MM.1S (cell line): ENCODE results near the gene FOXN3.

ENCODE experiments used
- DNase-seq: peaks from one replicate; pipeline ENCODE4 v3.0.0-alpha.2; 2015
- H2AFZ ChIP-seq: fragments of 300-600 bp; sonication (generic); 2 replicates; pipeline ENCODE4 v1.6.0; 2016; ENCODE audit warnings: antibody characterized with exemption, low read length
- H3F3A ChIP-seq: fragments of 300-600 bp; sonication (generic); 2 replicates; pipeline ENCODE4 v1.6.1; 2016; ENCODE audit warnings: mild to moderate bottlenecking, antibody characterized with exemption, low read length, moderate library complexity, mixed read lengths; ENCODE audit not compliant: insufficient read depth
- H3K27ac ChIP-seq: fragments of 300-600 bp; sonication (generic); 2 replicates; pipeline ENCODE4 v1.5.1; 2016; ENCODE audit warnings: mild to moderate bottlenecking, low read length
- H3K27me3 ChIP-seq: fragments of 300-600 bp; sonication (generic); replicated peaks from 2 replicates; pipeline ENCODE4 v1.6.0; 2016; ENCODE audit warnings: low read length; ENCODE audit not compliant: insufficient read depth
- H3K36me3 ChIP-seq: fragments of 300-600 bp; sonication (generic); replicated peaks from 2 replicates; pipeline ENCODE4 v1.6.1; 2016; ENCODE audit warnings: mild to moderate bottlenecking, low read length, mixed read lengths; ENCODE audit not compliant: insufficient read depth
- H3K4me1 ChIP-seq: fragments of 300-600 bp; sonication (generic); 2 replicates; pipeline ENCODE4 v1.6.1; 2016; ENCODE audit warnings: low read length, mixed read lengths
- H3K4me2 ChIP-seq: fragments of 300-600 bp; sonication (generic); 2 replicates; pipeline ENCODE4 v1.6.0; 2016; ENCODE audit warnings: low read depth, low read length
- H3K4me3 ChIP-seq: fragments of 300-600 bp; sonication (generic); 2 replicates; pipeline ENCODE4 v1.5.1; 2016; ENCODE audit warnings: low read length, mixed read lengths
- H3K79me2 ChIP-seq: fragments of 300-600 bp; sonication (generic); 2 replicates; pipeline ENCODE4 v1.6.1; 2016; ENCODE audit warnings: mixed run types, low read length, mixed read lengths
- H3K9ac ChIP-seq: fragments of 300-600 bp; sonication (generic); 2 replicates; pipeline ENCODE4 v1.6.1; 2016; ENCODE audit warnings: low read length, mixed read lengths
- H3K9me2 ChIP-seq: fragments of 300-600 bp; sonication (generic); replicated peaks from 2 replicates; pipeline ENCODE4 v1.6.1; 2016; ENCODE audit warnings: mild to moderate bottlenecking, low read length, mixed read lengths; ENCODE audit not compliant: insufficient read depth
- H3K9me3 ChIP-seq: fragments of 300-600 bp; sonication (generic); replicated peaks from 2 replicates; pipeline ENCODE4 v1.6.1; 2016; ENCODE audit warnings: mild to moderate bottlenecking, low read length, mixed read lengths; ENCODE audit not compliant: insufficient read depth
- H4K20me1 ChIP-seq: fragments of 300-600 bp; sonication (generic); 2 replicates; pipeline ENCODE4 v1.6.1; 2016; ENCODE audit warnings: mild to moderate bottlenecking, low read length, moderate library complexity, mixed read lengths; ENCODE audit not compliant: insufficient read depth
- CTCF ChIP-seq: fragments of 300-600 bp; sonication (generic); IDR thresholded peaks from 2 replicates; pipeline ENCODE4 v1.5.1; 2016; ENCODE audit warnings: antibody characterized with exemption, low read length, mixed read lengths
- EZH2 ChIP-seq: fragments of 300-600 bp; sonication (generic); optimal IDR thresholded peaks from 2 replicates; pipeline ENCODE3; 2017; ENCODE audit warnings: low read depth, mild to moderate bottlenecking, antibody characterized with exemption, low read length, mixed read lengths
- EZH2phosphoT487 ChIP-seq: fragments of 300-600 bp; sonication (generic); IDR thresholded peaks from 2 replicates; pipeline ENCODE4 v1.6.1; 2018; ENCODE audit warnings: antibody characterized with exemption, low read length

FOXN3 gene

DNA sequence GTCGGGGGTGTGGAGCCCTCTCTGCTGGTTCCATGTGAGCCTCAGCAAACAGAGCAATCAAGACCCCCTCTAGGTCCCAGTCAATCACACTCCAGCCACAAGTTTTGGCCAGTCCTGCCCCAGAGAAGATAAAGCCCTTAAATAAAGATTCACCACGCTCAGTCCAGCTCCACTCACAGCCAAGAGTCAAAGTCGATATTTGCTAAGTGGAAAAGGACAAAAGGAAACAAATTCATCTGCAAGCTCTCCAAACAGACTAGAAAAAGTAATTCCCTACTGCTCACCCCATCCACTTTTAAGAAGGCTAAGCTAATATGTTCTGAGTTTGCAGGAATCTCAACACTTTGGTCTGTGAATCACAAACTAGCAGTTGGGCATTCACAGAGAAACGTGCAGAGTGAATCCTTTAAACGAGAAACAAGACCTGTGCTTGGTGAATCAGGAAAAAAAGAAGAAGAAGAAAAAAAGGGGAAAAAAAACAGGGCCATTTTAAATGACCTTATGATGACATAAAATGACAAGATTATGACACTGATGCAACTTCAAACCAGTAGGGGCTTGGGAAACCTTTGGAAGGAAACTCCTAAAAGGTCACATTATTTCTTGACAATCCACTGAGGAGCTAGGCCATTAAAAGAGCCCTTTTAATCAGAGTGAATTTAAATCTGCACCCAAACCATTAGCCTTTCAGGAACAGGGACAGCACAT lies 41.8 kb upstream of the FOXN3 start:
- no peaks in the 10 kb centered on the region for H3K9me2 ChIP-seq
- no peaks in the 10 kb centered on the region for H3F3A ChIP-seq
- no peak for TF ChIP-seq CTCF
- TF ChIP-seq EZH2 = no peak
- no peak for TF ChIP-seq EZH2phosphoT487
- no peak overlapping the region for H3K4me3 ChIP-seq
- H3K4me1 ChIP-seq = no peaks in the 10 kb centered on the region
- no peaks in the 10 kb centered on the region for H3K36me3 ChIP-seq
- H3K9me3 ChIP-seq = no peaks in the 10 kb centered on the region
- H3K9ac ChIP-seq = no peak overlapping the region
- H4K20me1 ChIP-seq = no peaks in the 10 kb centered on the region
- DNase-seq = no peak
- no peaks in the 10 kb centered on the region for H3K27me3 ChIP-seq
- H2AFZ ChIP-seq = no peak overlapping the region
- H3K79me2 ChIP-seq = no peaks in the 10 kb centered on the region
- no peak overlapping the region for H3K27ac ChIP-seq
- no peak overlapping the region for H3K4me2 ChIP-seq

- H3F3A ChIP-seq = no peaks in the 10 kb centered on the region
- no peaks in the 10 kb centered on the region for H4K20me1 ChIP-seq
- TF ChIP-seq EZH2 = no peak
- TF ChIP-seq EZH2phosphoT487 = no peak
- no peak for TF ChIP-seq CTCF
- H3K79me2 ChIP-seq = no peaks in the 10 kb centered on the region
- H3K9me3 ChIP-seq = no peaks in the 10 kb centered on the region
- no peak overlapping the region for H2AFZ ChIP-seq
- H3K27ac ChIP-seq = no peak overlapping the region
- no peaks in the 10 kb centered on the region for H3K36me3 ChIP-seq
- H3K27me3 ChIP-seq = no peaks in the 10 kb centered on the region
- H3K4me1 ChIP-seq = no peaks in the 10 kb centered on the region
- H3K9me2 ChIP-seq = no peaks in the 10 kb centered on the region
- H3K4me3 ChIP-seq = no peak overlapping the region
- DNase-seq = no peak
- no peak overlapping the region for H3K4me2 ChIP-seq
- H3K9ac ChIP-seq = no peak overlapping the region
These were observed 40.0 kb upstream of the FOXN3 start for GRCh38 chr14:89457007-89457406.

DNA sequence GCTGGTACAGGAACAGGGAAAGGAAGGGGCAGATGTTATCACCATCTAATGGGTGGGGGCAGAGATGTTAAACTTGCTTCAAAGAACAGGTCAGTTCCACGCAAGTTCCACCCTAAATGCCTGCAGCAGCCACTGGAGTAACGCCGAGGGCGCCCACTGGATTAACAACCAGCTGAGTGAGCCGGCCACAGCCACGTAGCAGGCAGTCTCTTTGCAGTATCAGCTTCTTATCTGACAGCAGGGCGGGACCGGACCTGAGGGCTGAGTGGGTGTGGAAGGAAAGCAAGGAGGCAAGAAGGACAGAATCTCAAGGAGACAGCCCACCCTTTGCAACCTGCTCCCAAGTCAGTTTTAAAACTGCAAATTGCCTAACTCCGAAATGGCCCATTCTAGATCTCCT lies 38.4 kb upstream of the FOXN3 start:
- Histone ChIP-seq H3K27me3 (no peaks in the 10 kb centered on the region), H3F3A (no peaks in the 10 kb centered on the region), H3K27ac (no peak overlapping the region), H3K9me2 (no peaks in the 10 kb centered on the region), H3K9me3 (no peaks in the 10 kb centered on the region), H3K4me3 (no peak overlapping the region), H3K79me2 (no peaks in the 10 kb centered on the region), H3K36me3 (no peaks in the 10 kb centered on the region), H3K4me1 (no peaks in the 10 kb centered on the region), H4K20me1 (no peaks in the 10 kb centered on the region), H2AFZ (no peak overlapping the region), H3K4me2 (no peak overlapping the region), H3K9ac (no peak overlapping the region)
- no peak for TF ChIP-seq CTCF
- TF ChIP-seq EZH2 = no peak
- TF ChIP-seq EZH2phosphoT487 = no peak
- no peak for DNase-seq
